Measurements from ENCODE around the gene SETD3. TPM values are rescaled to one million over a fixed set of nuclear protein-coding genes. Genes with fewer than 3 reads are reported as not detected.

The SETD3 gene
- total RNA-seq, 1 experiment from 2014 or later: 51.5 TPM

DNA sequence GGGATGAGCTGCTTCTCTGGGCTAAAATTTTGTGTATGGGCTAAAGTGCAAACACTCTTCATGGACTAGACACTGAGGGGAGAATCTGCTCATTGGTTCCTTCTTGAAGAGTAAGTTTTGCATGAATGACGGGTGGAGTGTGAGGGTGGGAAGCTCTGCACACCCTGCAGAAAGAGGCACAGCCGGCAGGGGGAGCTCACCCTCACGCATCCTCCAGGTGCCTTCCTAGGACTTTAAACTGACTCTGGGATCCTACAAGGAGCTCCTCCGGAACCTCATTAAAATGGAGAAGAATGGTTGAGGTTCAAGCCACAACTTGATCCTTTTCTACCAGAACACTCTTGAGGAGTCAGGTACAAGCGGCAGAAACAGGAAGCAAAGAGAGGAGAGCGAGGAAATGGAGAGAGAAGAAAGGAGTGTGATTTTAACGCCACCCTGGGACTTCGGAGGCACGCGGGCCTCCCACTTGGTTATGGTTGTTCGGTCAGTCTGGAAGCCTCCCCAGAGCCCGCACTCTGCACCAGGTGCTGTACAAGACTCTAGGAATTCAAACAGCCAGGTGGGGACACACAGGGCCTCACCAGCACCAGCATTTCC is 87.5 kb downstream of the SETD3 start:
- Mint-ChIP-seq H3K27ac (ENCODE audit: unreplicated experiment) (no peak overlapping the region), H3K4me1 (ENCODE audit: low read depth, unreplicated experiment) (no peaks in the 10 kb centered on the region), H3K36me3 (ENCODE audit: insufficient read depth, unreplicated experiment) (peaks cover 13% of the 10 kb centered on the region), H3K9me3 (ENCODE audit: low read depth, unreplicated experiment) (no peaks in the 10 kb centered on the region), H3K4me3 (ENCODE audit: low read depth, unreplicated experiment) (no peak overlapping the region), H3K27me3 (ENCODE audit: unreplicated experiment) (no peaks in the 10 kb centered on the region)
- intact Hi-C loops (cut with micrococcal nuclease; ENCODE audit: unreplicated experiment): no loop called here
- no TSS peak for BruUV-seq (replicated peaks)
- CTCF ChIA-PET: interaction anchor here (0.6 to 1.6 kb wide), 8 partner anchors 9 to 75 kb away, joined by 3 to 11 read pairs (median 4); no protein-coding TSS in a partner anchor
- peak; percentile 63 for DNase-seq
- TF ChIP-seq, protein P1, sequence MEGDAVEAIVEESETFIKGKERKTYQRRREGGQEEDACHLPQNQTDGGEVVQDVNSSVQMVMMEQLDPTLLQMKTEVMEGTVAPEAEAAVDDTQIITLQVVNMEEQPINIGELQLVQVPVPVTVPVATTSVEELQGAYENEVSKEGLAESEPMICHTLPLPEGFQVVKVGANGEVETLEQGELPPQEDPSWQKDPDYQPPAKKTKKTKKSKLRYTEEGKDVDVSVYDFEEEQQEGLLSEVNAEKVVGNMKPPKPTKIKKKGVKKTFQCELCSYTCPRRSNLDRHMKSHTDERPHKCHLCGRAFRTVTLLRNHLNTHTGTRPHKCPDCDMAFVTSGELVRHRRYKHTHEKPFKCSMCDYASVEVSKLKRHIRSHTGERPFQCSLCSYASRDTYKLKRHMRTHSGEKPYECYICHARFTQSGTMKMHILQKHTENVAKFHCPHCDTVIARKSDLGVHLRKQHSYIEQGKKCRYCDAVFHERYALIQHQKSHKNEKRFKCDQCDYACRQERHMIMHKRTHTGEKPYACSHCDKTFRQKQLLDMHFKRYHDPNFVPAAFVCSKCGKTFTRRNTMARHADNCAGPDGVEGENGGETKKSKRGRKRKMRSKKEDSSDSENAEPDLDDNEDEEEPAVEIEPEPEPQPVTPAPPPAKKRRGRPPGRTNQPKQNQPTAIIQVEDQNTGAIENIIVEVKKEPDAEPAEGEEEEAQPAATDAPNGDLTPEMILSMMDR (IDR thresholded peaks at IDR 0.05; ENCODE audit: unreplicated experiment): peak; percentile 77

GRCh38 chr14:99391671-99392070 is 89.0 kb downstream of the SETD3 start:
- TF ChIP-seq, protein P1 (IDR thresholded peaks at IDR 0.05; ENCODE audit: unreplicated experiment): no peak
- H3K36me3 Mint-ChIP-seq (ENCODE audit: insufficient read depth, unreplicated experiment): peaks cover 13% of the 10 kb centered on the region
- peaks cover 11% of the 10 kb centered on the region for H3K27me3 Mint-ChIP-seq (ENCODE audit: unreplicated experiment)
- intact Hi-C loops (cut with micrococcal nuclease; ENCODE audit: unreplicated experiment): no loop called here
- no peaks in the 10 kb centered on the region for H3K4me1 Mint-ChIP-seq (ENCODE audit: low read depth, unreplicated experiment)
- H3K9me3 Mint-ChIP-seq (ENCODE audit: low read depth, unreplicated experiment): no peaks in the 10 kb centered on the region
- no peak overlapping the region for H3K27ac Mint-ChIP-seq (ENCODE audit: unreplicated experiment)
- CTCF ChIA-PET: no interaction called here
- BruUV-seq (replicated peaks): no TSS peak
- DNase-seq: no peak
- no peak overlapping the region for H3K4me3 Mint-ChIP-seq (ENCODE audit: low read depth, unreplicated experiment)

GRCh38 chr14:99389174-99389826 is 91.4 kb downstream of the SETD3 start:
- no TSS peak for BruUV-seq (replicated peaks)
- Mint-ChIP-seq H3K9me3 (ENCODE audit: low read depth, unreplicated experiment) (no peaks in the 10 kb centered on the region), H3K4me1 (ENCODE audit: low read depth, unreplicated experiment) (no peaks in the 10 kb centered on the region), H3K27ac (ENCODE audit: unreplicated experiment) (no peak overlapping the region), H3K27me3 (ENCODE audit: unreplicated experiment) (peaks cover 35% of the 10 kb centered on the region), H3K4me3 (ENCODE audit: low read depth, unreplicated experiment) (no peak overlapping the region), H3K36me3 (ENCODE audit: insufficient read depth, unreplicated experiment) (peaks cover 5% of the 10 kb centered on the region)
- CTCF ChIA-PET: interaction anchor here (0.6 to 1.4 kb wide), 7 partner anchors 9 to 292 kb away, joined by 3 to 9 read pairs (median 5); no protein-coding TSS in a partner anchor
- TF ChIP-seq, protein P1 (IDR thresholded peaks at IDR 0.05; ENCODE audit: unreplicated experiment): peak; percentile 74
- intact Hi-C loops (cut with micrococcal nuclease; ENCODE audit: unreplicated experiment): loop anchor here (1.0 kb wide), 1 partner anchor 26 kb away; no protein-coding TSS in a partner anchor
- peak; percentile 82 for DNase-seq

GRCh38 chr14:99388286-99388685 is 92.4 kb downstream of the SETD3 start:
- H3K9me3 Mint-ChIP-seq (ENCODE audit: low read depth, unreplicated experiment): no peaks in the 10 kb centered on the region

More at GRCh38 chr14:99388286-99388685, 92.4 kb downstream of the SETD3 start:
- H3K4me1 Mint-ChIP-seq (ENCODE audit: low read depth, unreplicated experiment): no peaks in the 10 kb centered on the region
- TF ChIP-seq, protein P1 (IDR thresholded peaks at IDR 0.05; ENCODE audit: unreplicated experiment): no peak
- no peak overlapping the region for H3K27ac Mint-ChIP-seq (ENCODE audit: unreplicated experiment)
- BruUV-seq (replicated peaks): no TSS peak
- H3K4me3 Mint-ChIP-seq (ENCODE audit: low read depth, unreplicated experiment): no peak overlapping the region
- peaks cover 37% of the 10 kb centered on the region for H3K27me3 Mint-ChIP-seq (ENCODE audit: unreplicated experiment)
- DNase-seq: no peak
- CTCF ChIA-PET: interaction anchor here (0.6 to 1.4 kb wide), 5 partner anchors 8 to 293 kb away, joined by 3 to 9 read pairs (median 7); no protein-coding TSS in a partner anchor
- intact Hi-C loops (cut with micrococcal nuclease; ENCODE audit: unreplicated experiment): no loop called here
- H3K36me3 Mint-ChIP-seq (ENCODE audit: insufficient read depth, unreplicated experiment): peaks cover 4% of the 10 kb centered on the region
